GM18867 (cell line): ENCODE results near the gene DPM2.
A peak's percentile ranks its signal among the peaks of the same experiment; 100 is the strongest.

Experiments
- ATAC-seq: cut with Tn5 transposase; IDR thresholded peaks from one replicate; pipeline ENCODE4 v1.9.1; 2021; ENCODE audit warnings: mild to moderate bottlenecking, moderate library complexity; ENCODE audit not compliant: unreplicated experiment

DPM2 gene

GRCh38 chr9:127938298-127938690 lies 640 bp upstream of the DPM2 start:
- ATAC-seq, result no peak

GRCh38 chr9:127937056-127937387 lies 632 bp downstream of the DPM2 start:
- no peak for ATAC-seq

- ATAC-seq, result no peak
These were observed 1.3 kb downstream of the DPM2 start for GRCh38 chr9:127936347-127936852.

GRCh38 chr9:127935765-127936221 lies 1.9 kb downstream of the DPM2 start:
- ATAC-seq, result no peak

GRCh38 chr9:127934986-127935385 lies 2.7 kb downstream of the DPM2 start:
- no peak for ATAC-seq

- no peak for ATAC-seq
These were observed 3.4 kb downstream of the DPM2 start for GRCh38 chr9:127934248-127934647.

GRCh38 chr9:127931092-127931881 lies 6.4 kb downstream of the DPM2 start:
- peak; percentile 14 for ATAC-seq

GRCh38 chr9:127930231-127931091 lies 7.2 kb downstream of the DPM2 start, which contains the start of gene PIP5KL1:
TSS of gene PIP5KL1 (minus strand) at chr9:127930777. CDS start at chr9:127930752, 25 bp downstream.
- ATAC-seq, result peak; percentile 81

GRCh38 chr9:127929625-127929979 lies 8.1 kb downstream of the DPM2 start:
- no peak for ATAC-seq

GRCh38 chr9:127928676-127929624 lies 8.7 kb downstream of the DPM2 start:
- no peak for ATAC-seq

GRCh38 chr9:127927988-127928675 lies 9.5 kb downstream of the DPM2 start:
- no peak for ATAC-seq

GRCh38 chr9:127927201-127927987 lies 10.3 kb downstream of the DPM2 start:
- no peak for ATAC-seq

GRCh38 chr9:127926906-127927200 lies 10.8 kb downstream of the DPM2 start:
- ATAC-seq, result no peak

- no peak for ATAC-seq
These were observed 11.4 kb downstream of the DPM2 start for GRCh38 chr9:127925959-127926905.

- no peak for ATAC-seq
These were observed 12.8 kb downstream of the DPM2 start for GRCh38 chr9:127924736-127925444.

- no peak for ATAC-seq
These were observed 13.9 kb downstream of the DPM2 start for GRCh38 chr9:127923771-127924170.

- no peak for ATAC-seq
These were observed 14.6 kb downstream of the DPM2 start for GRCh38 chr9:127923046-127923445.
